ENCODE results near the gene ATG2A. TPM values are rescaled to one million over a fixed set of nuclear protein-coding genes. Genes with fewer than 3 reads are reported as not detected.

The ATG2A gene
- total and polyA plus RNA-seq, 10 of the 15 experiments (the other 5 are each of a cell fraction or from before 2014, with no cell fraction given) = 0.08 to 19.0 (median 4.6) TPM

GRCh38 chr11:64863391-64864060 lies 53.5 kb downstream of the ATG2A start (continued):
- TF ChIP-seq BCL3 (IDR thresholded peaks at IDR 0.05; ENCODE audit: borderline replicate concordance, insufficient read depth, low read depth, low read length, poor library complexity, severe bottlenecking) = peak; percentile 30
- no peak for TF ChIP-seq EGR1 (IDR thresholded peaks at IDR 0.05; ENCODE audit: borderline replicate concordance in 1 of 2, low read depth in 2 of 2, low read length in 2 of 2)
- no peak for TF ChIP-seq SUPT20H (IDR thresholded peaks at IDR 0.05; ENCODE audit: borderline replicate concordance, control insufficient read depth, low read depth, low read length)
- no peak for TF ChIP-seq GABPA (IDR thresholded peaks at IDR 0.05; ENCODE audit: low read depth)
- TF ChIP-seq NKRF (conservative IDR thresholded peaks at IDR 0.05) = no peak
- TF ChIP-seq E4F1 (IDR thresholded peaks at IDR 0.05; ENCODE audit: borderline replicate concordance, partially characterized antibody) = no peak
